T1000 (cell line): ENCODE data around the gene SFXN5.
A peak's percentile ranks its signal among the peaks of the same experiment; 100 is the strongest.

Experiments used
- DNase-seq: peaks from one replicate; lab custom pipeline; 2025; ENCODE audit warnings: mixed read lengths; lab: John Stamatoyannopoulos, UW

The SFXN5 gene

GRCh38 chr2:72898585-72898906, 173.0 kb downstream of the SFXN5 start:
- DNase-seq = no peak

- no peak for DNase-seq
Observed at GRCh38 chr2:72897785-72898584, 173.5 kb downstream of the SFXN5 start.

GRCh38 chr2:72896446-72896845, 175.1 kb downstream of the SFXN5 start:
- DNase-seq = no peak

- no peak for DNase-seq
Observed at GRCh38 chr2:72895759-72896281, 175.7 kb downstream of the SFXN5 start.

- no peak for DNase-seq
Observed at GRCh38 chr2:72895154-72895553, 176.4 kb downstream of the SFXN5 start.

- DNase-seq = no peak
Observed at GRCh38 chr2:72894514-72894913, 177.0 kb downstream of the SFXN5 start.

- peak; percentile 58 for DNase-seq
Observed at GRCh38 chr2:72893594-72894319, 177.8 kb downstream of the SFXN5 start.

- peak; percentile 23 for DNase-seq
Observed at GRCh38 chr2:72892506-72893173, 178.9 kb downstream of the SFXN5 start.
